B cell (primary cell): Measurements from ENCODE around the gene RASGRP4. TPM values are rescaled to one million over a fixed set of nuclear protein-coding genes. Genes with fewer than 3 reads are reported as not detected.
"Not testable (repeated sequence)": the region's sequence is repeated elsewhere in the genome, so short reads cannot be mapped to it uniquely, and the experiment has no call there.

Experiments
- ATAC-seq: fragments of 200-7000 bp; cut with Tn5 transposase; one replicate; pipeline ENCODE4 v1.10.0; 2021; ENCODE audit warnings: low read depth, mild to moderate bottlenecking, moderate number of reproducible peaks, moderate library complexity
- CTCF ChIA-PET: fragments of 350-600 bp; sonication (Branson Sonifier 250); formaldehyde crosslinking; loops from one replicate; lab custom pipeline; 2021; ENCODE audit warnings: antibody characterized with exemption, inconsistent platforms; lab: Charles Lee
- POLR2A ChIA-PET: fragments of 350-600 bp; sonication (Branson Sonifier 250); formaldehyde crosslinking; loops from one replicate; lab custom pipeline; 2021; ENCODE audit warnings: antibody characterized with exemption; lab: Charles Lee
- DNase-seq: peaks from one replicate; pipeline ENCODE4 v3.0.0; 2013
- H2AFZ ChIP-seq: 2 replicates; pipeline ENCODE4 v1.6.1; 2012; ENCODE audit warnings: mild to moderate bottlenecking, low read depth, low read length; ENCODE audit not compliant: insufficient read depth, poor library complexity, severe bottlenecking
- H3K27ac ChIP-seq, 2 donors: 1 replicate in 1 of 2; 2 replicates in 1 of 2; pipeline ENCODE4 v1.5.1; 2012 to 2013; ENCODE audit warnings: low read length in 2 of 2, mild to moderate bottlenecking in 2 of 2, moderate library complexity in 1 of 2
- H3K27me3 ChIP-seq, 4 experiments: fragments of 200-600 bp in 1 of 4; sonication (generic) in 1 of 4; replicated peaks in 1 of 4; 1 replicate in 2 of 4; 2 replicates in 2 of 4; pipeline versions ENCODE4 v1.6.1 to v1.7.0; 2013 to 2016; ENCODE audit warnings: low read length in 3 of 4, mild to moderate bottlenecking in 2 of 4, mixed read lengths in 1 of 4, moderate library complexity in 1 of 4; ENCODE audit not compliant: insufficient read depth in 4 of 4, control insufficient read depth in 3 of 4; ENCODE audit errors: control extremely low read depth in 1 of 4
- H3K36me3 ChIP-seq, 2 experiments: replicated peaks in 1 of 2; 1 replicate in 1 of 2; 2 replicates in 1 of 2; pipeline versions ENCODE4 v1.6.1 to v1.7.1; 2013; ENCODE audit warnings: low read length in 1 of 2; ENCODE audit not compliant: insufficient read depth in 2 of 2, control insufficient read depth in 1 of 2; ENCODE audit errors: control extremely low read depth in 1 of 2, extremely low read depth in 1 of 2
- H3K4me1 ChIP-seq, 2 donors: fragments of 200-600 bp in 1 of 2; sonication (generic) in 1 of 2; 1 replicate in 1 of 2; 2 replicates in 1 of 2; pipeline versions ENCODE4 v1.5.1 to v1.6.1; 2013 to 2017; ENCODE audit warnings: low read length in 2 of 2; ENCODE audit not compliant: control insufficient read depth in 2 of 2, insufficient read depth in 2 of 2
- H3K4me2 ChIP-seq: replicated peaks from 2 replicates; pipeline ENCODE3; 2012; ENCODE audit warnings: mild to moderate bottlenecking, low read depth, low read length; ENCODE audit not compliant: poor library complexity, severe bottlenecking
- H3K4me3 ChIP-seq, 5 experiments: fragments of 200-600 bp in 1 of 5; sonication (generic) in 1 of 5; 1 replicate in 3 of 5; 2 replicates in 2 of 5; pipeline versions ENCODE4 v1.5.1 to v1.7.0; 2011 to 2016; ENCODE audit warnings: low read length in 4 of 5, mild to moderate bottlenecking in 4 of 5, low read depth in 2 of 5, control low read depth in 1 of 5, moderate library complexity in 1 of 5; ENCODE audit not compliant: insufficient read depth in 1 of 5; ENCODE audit errors: control extremely low read depth in 1 of 5, extremely low read depth in 1 of 5
- H3K79me2 ChIP-seq: fragments of 200-600 bp; sonication (generic); one replicate; pipeline ENCODE4 v1.6.0; 2016; ENCODE audit warnings: low read length; ENCODE audit not compliant: control insufficient read depth, insufficient read depth
- H3K9ac ChIP-seq: fragments of 200-600 bp; sonication (generic); 2 replicates; pipeline ENCODE4 v1.6.1; 2017; ENCODE audit warnings: mild to moderate bottlenecking, low read length, moderate library complexity
- H3K9me3 ChIP-seq, 3 donors: one replicate each; pipeline versions ENCODE4 v1.6.1 to v1.7.1; 2013; ENCODE audit warnings: low read length in 2 of 3; ENCODE audit not compliant: control insufficient read depth in 2 of 3, insufficient read depth in 1 of 3; ENCODE audit errors: control extremely low read depth in 1 of 3
- H4K20me1 ChIP-seq: 2 replicates; pipeline ENCODE4 v1.6.0; 2012; ENCODE audit warnings: mild to moderate bottlenecking, low read length; ENCODE audit not compliant: insufficient read depth, control insufficient read depth, poor library complexity, severe bottlenecking
- H3K27ac Mint-ChIP-seq: one replicate; pipeline ENCODE4 v1.8.0; 2021; ENCODE audit warnings: mixed read lengths
- H3K27me3 Mint-ChIP-seq: one replicate; pipeline ENCODE4 v1.8.0; 2021; ENCODE audit warnings: mixed read lengths
- H3K4me1 Mint-ChIP-seq: one replicate; pipeline ENCODE4 v1.8.0; 2021; ENCODE audit warnings: mixed read lengths
- H3K4me3 Mint-ChIP-seq: one replicate; pipeline ENCODE4 v1.8.0; 2021; ENCODE audit warnings: mixed read lengths
- H3K9me3 Mint-ChIP-seq: one replicate; pipeline ENCODE4 v1.8.0; 2022; ENCODE audit warnings: mixed read lengths; ENCODE audit not compliant: insufficient read depth
- EZH2 ChIP-seq: IDR thresholded peaks from 2 replicates; pipeline ENCODE4 v1.6.1; 2012; ENCODE audit warnings: borderline replicate concordance, low read depth, mild to moderate bottlenecking, moderate library complexity, low read length; ENCODE audit not compliant: insufficient read depth, poor library complexity, severe bottlenecking
- WGBS: methylation state at CpG from one replicate; pipeline ENCODE4 v1.1.5; 2013; ENCODE audit warnings: missing lambda C conversion rate; ENCODE audit not compliant: insufficient coverage; 5-methylcytosine and 5-hydroxymethylcytosine counted together
- intact Hi-C: fragments of 100-400 bp; cut with micrococcal nuclease; formaldehyde crosslinking; loops from one replicate; pipeline ENCODE4 v1.10.0; 2022
- polyA plus RNA-seq: library from polyadenylated mRNA; depleted of rRNA; stranded (reverse); fragments of >200 nt; gene quantifications from 2 replicates; pipeline ENCODE4 v1.2.3, GENCODE V29; 2012
- total RNA-seq, 2 donors: library from RNA; stranded (reverse); fragments of 120-200 nt in 1 of 2; gene quantifications; 1 replicate in 1 of 2; 2 replicates in 1 of 2; pipeline versions ENCODE4 v1.2.3 to v1.2.4, GENCODE V29; 2013 to 2022
- TF ChIP-seq, protein P1 (sequence below): fragments of 200-600 bp; IDR thresholded peaks from one replicate; pipeline ENCODE4 v1.8.0; 2022; ENCODE audit warnings: antibody characterized with exemption, mild to moderate bottlenecking

Gene RASGRP4
- total and polyA plus RNA-seq, 2 donors (not counting 1 experiment from before 2014, with no cell fraction given), result 0.20 to 0.98 TPM

DNA sequence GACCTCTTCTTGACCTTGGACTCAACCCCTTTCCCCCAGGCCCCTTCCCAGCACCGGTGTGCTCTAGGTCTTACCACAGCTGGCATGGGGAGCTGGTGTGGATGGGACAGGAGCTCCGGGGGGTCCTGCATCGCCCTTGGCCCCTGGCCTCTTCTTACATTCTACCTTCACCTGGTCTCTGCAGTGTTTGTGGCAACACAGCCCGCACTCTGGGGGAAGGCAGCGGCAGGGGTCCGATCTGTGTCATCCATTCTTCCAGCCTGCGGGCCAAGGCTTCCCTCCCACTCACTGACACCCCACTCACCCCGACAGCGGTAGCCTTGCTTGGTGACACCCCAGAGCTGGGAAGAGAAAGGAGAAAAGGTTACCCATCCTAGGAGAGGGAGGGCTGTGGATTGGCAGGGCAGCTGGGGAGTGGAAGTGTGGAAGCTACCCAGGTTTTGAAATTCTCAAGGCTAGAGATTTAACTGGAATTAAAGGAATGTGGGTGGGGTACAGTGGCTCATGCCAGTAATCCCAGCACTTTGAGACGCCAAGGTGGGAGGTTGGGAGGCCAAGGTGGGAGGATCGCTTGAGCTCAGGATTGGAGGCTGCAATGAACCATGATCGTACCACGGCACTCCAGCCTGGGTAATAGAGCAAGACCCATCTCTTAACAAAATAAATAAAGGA lies 14.8 kb downstream of the RASGRP4 start:
- Histone ChIP-seq H3K9ac (no peak overlapping the region), H3K79me2 (no peaks in the 10 kb centered on the region), H3K4me2 (no peak overlapping the region), H3K27me3 (no peaks in the 10 kb centered on the region), H2AFZ (no peak overlapping the region), H3K36me3 (peaks cover 2 to 14% of the 10 kb centered on the region in 2 experiments), H4K20me1 (no peaks in the 10 kb centered on the region), H3K9me3 (no peaks in the 10 kb centered on the region), H3K27ac (no peak overlapping the region), H3K4me3 (no peak overlapping the region), H3K4me1 (no peaks in the 10 kb centered on the region)
- ATAC-seq, result no peak
- no peak for TF ChIP-seq EZH2
- TF ChIP-seq, protein P1, sequence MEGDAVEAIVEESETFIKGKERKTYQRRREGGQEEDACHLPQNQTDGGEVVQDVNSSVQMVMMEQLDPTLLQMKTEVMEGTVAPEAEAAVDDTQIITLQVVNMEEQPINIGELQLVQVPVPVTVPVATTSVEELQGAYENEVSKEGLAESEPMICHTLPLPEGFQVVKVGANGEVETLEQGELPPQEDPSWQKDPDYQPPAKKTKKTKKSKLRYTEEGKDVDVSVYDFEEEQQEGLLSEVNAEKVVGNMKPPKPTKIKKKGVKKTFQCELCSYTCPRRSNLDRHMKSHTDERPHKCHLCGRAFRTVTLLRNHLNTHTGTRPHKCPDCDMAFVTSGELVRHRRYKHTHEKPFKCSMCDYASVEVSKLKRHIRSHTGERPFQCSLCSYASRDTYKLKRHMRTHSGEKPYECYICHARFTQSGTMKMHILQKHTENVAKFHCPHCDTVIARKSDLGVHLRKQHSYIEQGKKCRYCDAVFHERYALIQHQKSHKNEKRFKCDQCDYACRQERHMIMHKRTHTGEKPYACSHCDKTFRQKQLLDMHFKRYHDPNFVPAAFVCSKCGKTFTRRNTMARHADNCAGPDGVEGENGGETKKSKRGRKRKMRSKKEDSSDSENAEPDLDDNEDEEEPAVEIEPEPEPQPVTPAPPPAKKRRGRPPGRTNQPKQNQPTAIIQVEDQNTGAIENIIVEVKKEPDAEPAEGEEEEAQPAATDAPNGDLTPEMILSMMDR, result no peak
- Mint-ChIP-seq H3K27ac (no peak overlapping the region), H3K4me1 (no peaks in the 10 kb centered on the region), H3K9me3 (no peaks in the 10 kb centered on the region), H3K4me3 (no peak overlapping the region), H3K27me3 (no peaks in the 10 kb centered on the region)
- intact Hi-C loops, result no loop called here
- ChIA-PET CTCF (interaction anchor here (0.6 kb wide), 1 partner anchor 223 kb away, joined by 3 read pairs; no protein-coding TSS in a partner anchor), POLR2A (interaction anchor here (1.3 kb wide), 1 partner anchor 9 kb away, joined by 4 read pairs; the partner anchor contains the start of gene FAM98C)
- DNase-seq, result no peak
- 100% methylated on average over 1 of the region's 13 CpGs for WGBS

DNA sequence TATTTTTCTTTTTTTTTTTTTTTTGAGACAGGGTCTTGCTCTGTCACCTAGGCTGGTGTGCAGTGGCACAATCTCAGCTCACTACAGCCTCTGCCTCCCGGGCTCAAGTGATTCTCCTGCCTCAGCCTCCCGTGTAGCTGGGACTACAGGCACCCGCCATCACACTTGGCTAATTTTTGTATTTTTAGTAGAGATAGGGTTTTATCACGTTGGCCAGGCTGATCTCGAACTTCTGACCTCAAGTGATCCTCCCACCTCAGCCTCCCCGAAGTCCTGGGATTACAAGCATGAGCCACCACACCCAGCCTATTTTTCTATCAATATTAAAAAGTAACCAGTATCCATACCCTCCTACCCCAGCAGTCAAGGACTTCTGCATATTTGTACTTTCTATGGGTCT lies 15.6 kb downstream of the RASGRP4 start:
- H3K9ac ChIP-seq, H4K20me1 ChIP-seq, H3K79me2 ChIP-seq, H3K9me3 ChIP-seq, H3K27me3 Mint-ChIP-seq, H3K4me1 ChIP-seq, CTCF ChIA-PET, ATAC-seq, H3K27ac Mint-ChIP-seq, intact Hi-C loops, H3K9me3 Mint-ChIP-seq, H3K4me2 ChIP-seq, H3K27ac ChIP-seq, POLR2A ChIA-PET, DNase-seq, H3K4me1 Mint-ChIP-seq, H3K4me3 ChIP-seq, H3K27me3 ChIP-seq, H3K4me3 Mint-ChIP-seq, H2AFZ ChIP-seq: not testable (repeated sequence)
- H3K36me3 ChIP-seq, result peaks cover 2 to 17% of the 10 kb centered on the region in 2 experiments
- WGBS, result 80% methylated on average over 2 of the region's 6 CpGs
